HepG2 (cell line): Measurements from ENCODE around the gene NAV2. TPM values are rescaled to one million over a fixed set of nuclear protein-coding genes. Genes with fewer than 3 reads are reported as not detected.

Source experiments
- ATAC-seq: fragments of 200-7000 bp; cut with Tn5 transposase; 3 replicates; pipeline ENCODE4 v1.9.1; 2020; ENCODE audit warnings: mild to moderate bottlenecking, moderate library complexity
- BruUV-seq: library from RNA; stranded (reverse); fragments of 400-500 nt; replicated peaks from 2 replicates; lab custom pipeline; 2021; lab: Mats Ljungman, UMichigan
- CTCF ChIA-PET: fragments of 300-600 bp; formaldehyde crosslinking; extraction: SDS; loops from one replicate; lab custom pipeline; 2021; ENCODE audit warnings: low total read pairs, inconsistent platforms, low intra/inter-chr PET ratio; lab: Yijun Ruan, JAX
- POLR2A ChIA-PET: fragments of 350-600 bp; sonication (Branson Sonifier 250); formaldehyde crosslinking; loops from one replicate; lab custom pipeline; 2020; ENCODE audit warnings: antibody characterized with exemption, inconsistent platforms; lab: Yijun Ruan, JAX
- DNase-seq: peaks from one replicate; pipeline ENCODE4 v3.0.0-alpha.2; 2015; ENCODE audit warnings: low spot score
- FAIRE-seq: peaks from 3 replicates; lab custom pipeline; 2011; peaks lifted over from hg19 to GRCh38; lab: Jason Lieb, UNC
- H2AFZ ChIP-seq: one replicate; pipeline ENCODE4 v1.6.1; 2011; ENCODE audit warnings: low read length, inconsistent platforms
- H3K27ac ChIP-seq: fragments of 300-600 bp; 3 replicates; pipeline ENCODE4 v1.8.0; 2011; ENCODE audit warnings: mixed run types, mild to moderate bottlenecking, mixed read lengths, low read length, inconsistent platforms; ENCODE audit not compliant: insufficient read depth; ENCODE audit errors: extremely low read length
- H3K27me3 ChIP-seq, 2 experiments: fragments of 200-600 bp in 1 of 2; 2 replicates in 1 of 2; 3 replicates in 1 of 2; pipeline versions ENCODE4 v1.6.0 to v1.8.0; 2011; ENCODE audit warnings: low read length in 2 of 2, mild to moderate bottlenecking in 2 of 2, moderate library complexity in 2 of 2, inconsistent platforms in 1 of 2; ENCODE audit not compliant: insufficient read depth in 2 of 2, control insufficient read depth in 1 of 2
- H3K36me3 ChIP-seq, 2 experiments: fragments of 200-600 bp in 1 of 2; replicated peaks in 1 of 2; 2 replicates in 1 of 2; 3 replicates in 1 of 2; pipeline versions ENCODE4 v1.5.1 to v1.8.0; 2011; ENCODE audit warnings: low read length in 2 of 2, inconsistent platforms in 1 of 2; ENCODE audit not compliant: insufficient read depth in 2 of 2, control insufficient read depth in 1 of 2
- H3K4me1 ChIP-seq: 2 replicates; pipeline ENCODE4 v1.5.1; 2012; ENCODE audit warnings: low read length, inconsistent platforms; ENCODE audit not compliant: insufficient read depth
- H3K4me2 ChIP-seq: 2 replicates; pipeline ENCODE4 v1.6.0; 2011; ENCODE audit warnings: low read depth, low read length, inconsistent platforms
- H3K4me3 ChIP-seq, 3 experiments: fragments of 200-600 bp in 1 of 3; sonication (generic), shearing (Covaris generic) in 1 of 3; replicated peaks in 1 of 3; 2 replicates each; pipeline ENCODE4 v1.5.1; 2011 to 2016; ENCODE audit warnings: low read length in 3 of 3, inconsistent platforms in 2 of 3, low read depth in 2 of 3, mild to moderate bottlenecking in 2 of 3, control low read depth in 1 of 3, mixed read lengths in 1 of 3; ENCODE audit not compliant: insufficient read depth in 1 of 3
- H3K79me2 ChIP-seq: one replicate; pipeline ENCODE4 v1.6.1; 2011; ENCODE audit warnings: low read length, inconsistent platforms; ENCODE audit not compliant: insufficient read depth
- H3K9ac ChIP-seq: 2 replicates; pipeline ENCODE4 v1.6.0; 2011; ENCODE audit warnings: mild to moderate bottlenecking, low read depth, low read length, inconsistent platforms; ENCODE audit not compliant: insufficient read depth
- H3K9me3 ChIP-seq: 2 replicates; pipeline ENCODE4 v1.5.1; 2012; ENCODE audit warnings: mild to moderate bottlenecking, low read length
- H4K20me1 ChIP-seq: 2 replicates; pipeline ENCODE4 v1.6.0; 2011; ENCODE audit warnings: inconsistent platforms, mild to moderate bottlenecking, low read length, moderate library complexity; ENCODE audit not compliant: insufficient read depth
- CHCHD3 ChIP-seq: sonication (generic); formaldehyde crosslinking; IDR thresholded peaks from 2 replicates; pipeline ENCODE4 v1.8.0; 2022; ENCODE audit warnings: mild to moderate bottlenecking, missing genetic modification reagents, moderate library complexity
- MAFK ChIP-seq, 2 experiments: IDR thresholded peaks in 1 of 2; conservative IDR thresholded peaks in 1 of 2; 2 replicates each; pipeline ENCODE4 v1.6.1; 2011; ENCODE audit warnings: improper control_type of control experiment in 2 of 2, low read length in 2 of 2
- MXD1 ChIP-seq: sonication (generic); formaldehyde crosslinking; IDR thresholded peaks from 2 replicates; pipeline ENCODE4 v1.4.0; 2020; ENCODE audit warnings: mild to moderate bottlenecking, missing genetic modification reagents
- THRA ChIP-seq: sonication (generic); formaldehyde crosslinking; IDR thresholded peaks from 2 replicates; pipeline ENCODE4 v1.4.0; 2020; ENCODE audit warnings: missing genetic modification reagents, borderline replicate concordance
- ZNF800 ChIP-seq: sonication (generic); formaldehyde crosslinking; IDR thresholded peaks from 2 replicates; pipeline ENCODE4 v1.4.0; 2020; ENCODE audit warnings: missing genetic modification reagents
- ZNF83 ChIP-seq: sonication (generic); formaldehyde crosslinking; IDR thresholded peaks from 2 replicates; pipeline ENCODE4 v1.4.0; 2020; ENCODE audit warnings: missing genetic modification reagents, mild to moderate bottlenecking, borderline replicate concordance
- WGBS: methylation state at CpG from one replicate; pipeline ENCODE4 v1.1.6; 2017; ENCODE audit warnings: low lambda C conversion rate; 5-methylcytosine and 5-hydroxymethylcytosine counted together
- in situ Hi-C: cut with HindIII; loops from 2 replicates; pipeline ENCODE4 v1.10.0; 2017; ENCODE audit warnings: low pct_unique_long_range_greater_than_20kb; ENCODE audit not compliant: extremely low pct_ligation_motif_present
- intact Hi-C: fragments of 100-400 bp; cut with micrococcal nuclease; formaldehyde crosslinking; loops from one replicate; pipeline ENCODE4 v1.10.0; 2022; ENCODE audit not compliant: unreplicated experiment
- polyA plus RNA-seq, 8 experiments: library from polyadenylated mRNA; depleted of rRNA in 3 of 8; stranded (reverse) in 7 of 8; unstranded in 1 of 8; fragments of >200 nt; fragmentation: Illumina TruSeq in 4 of 8; extraction: Trizol in 4 of 8; gene quantifications; 2 replicates each; pipeline versions ENCODE4 v1.2.1 to v1.2.3, GENCODE V29; 2011 to 2016; ENCODE audit warnings: low read depth in 4 of 8, missing spikeins in 1 of 8, mixed read lengths in 1 of 8; ENCODE audit not compliant: insufficient read depth in 1 of 8
- total RNA-seq, 5 experiments: library from RNA; depleted of rRNA; stranded (reverse); fragments of >200 nt; fragmentation: Illumina TruSeq; extraction: Trizol; gene quantifications; 2 replicates each; pipeline ENCODE4 v1.2.3, GENCODE V29; 2016; ENCODE audit warnings: low read depth in 1 of 5

Gene NAV2
- total and polyA plus RNA-seq, 2 of the 13 experiments (the other 11 are each of a cell fraction or from before 2014, with no cell fraction given), result 9.3 to 34.6 TPM

GRCh38 chr11:20046416-20046815, 333.8 kb downstream of the NAV2 start:
- WGBS, result 96% methylated on average over 3 of the region's 3 CpGs
- no peak for TF ChIP-seq THRA (CRISPR knock-in tag)
- no peak for TF ChIP-seq CHCHD3
- no peak for TF ChIP-seq MAFK (conservative IDR thresholded peaks at IDR 0.05 in 1 of 2, IDR thresholded peaks at IDR 0.05 in 1 of 2; ENCODE audit: low read length in 2 of 2)
- TF ChIP-seq ZNF800 (CRISPR knock-in tag), result no peak
- TF ChIP-seq MXD1 (CRISPR knock-in tag), result no peak
- TF ChIP-seq ZNF83, result no peak
- Histone ChIP-seq H3K27me3 (no peaks in the 10 kb centered on the region), H3K9me3 (no peaks in the 10 kb centered on the region), H3K4me1 (peaks cover 9% of the 10 kb centered on the region), H3K4me3 (no peak overlapping the region), H3K36me3 (peaks cover 46 to 93% of the 10 kb centered on the region in 2 experiments), H2AFZ (no peak overlapping the region), H3K4me2 (no peak overlapping the region), H3K9ac (no peak overlapping the region), H3K79me2 (no peaks in the 10 kb centered on the region), H4K20me1 (no peaks in the 10 kb centered on the region), H3K27ac (no peak overlapping the region)
- intact Hi-C loops (no loop called here), in situ Hi-C loops (no loop called here)
- CTCF ChIA-PET, result no interaction called here
- no TSS peak for BruUV-seq
- no peak for FAIRE-seq
- no peak for DNase-seq
- ATAC-seq, result no peak
- POLR2A ChIA-PET, result no interaction called here
